Measurements from ENCODE around the gene COLEC12.

COLEC12 gene

GRCh38 chr18:354471-354870 lies 146.0 kb downstream of the COLEC12 start:
- DNase-seq, result no peak

- no peak for DNase-seq
Measured at GRCh38 chr18:354003-354402, 146.5 kb downstream of the COLEC12 start.

GRCh38 chr18:352438-352837 lies 148.1 kb downstream of the COLEC12 start:
- no peak for DNase-seq

- DNase-seq, result no peak
Measured at GRCh38 chr18:350953-351572, 149.4 kb downstream of the COLEC12 start.

GRCh38 chr18:346600-346999 lies 153.9 kb downstream of the COLEC12 start:
- DNase-seq, result no peak

- DNase-seq, result no peak
Measured at GRCh38 chr18:341102-341501, 159.4 kb downstream of the COLEC12 start.

GRCh38 chr18:340044-340443 lies 160.5 kb downstream of the COLEC12 start:
- DNase-seq, result no peak

GRCh38 chr18:339200-339599 lies 161.3 kb downstream of the COLEC12 start:
- no peak for DNase-seq

GRCh38 chr18:336713-337112 lies 163.8 kb downstream of the COLEC12 start:
- DNase-seq, result no peak

GRCh38 chr18:335733-336132 lies 164.8 kb downstream of the COLEC12 start:
- no peak for DNase-seq

GRCh38 chr18:334575-335132 lies 165.8 kb downstream of the COLEC12 start:
- no peak for DNase-seq

GRCh38 chr18:332721-333510 lies 167.6 kb downstream of the COLEC12 start:
- DNase-seq, result no peak

GRCh38 chr18:332007-332406 lies 168.5 kb downstream of the COLEC12 start:
- DNase-seq, result no peak

- no peak for DNase-seq
Measured at GRCh38 chr18:331221-331821, 169.2 kb downstream of the COLEC12 start.

- DNase-seq, result no peak
Measured at GRCh38 chr18:328928-329327, 171.6 kb downstream of the COLEC12 start.

GRCh38 chr18:326846-327245 lies 173.7 kb downstream of the COLEC12 start:
- no peak for DNase-seq

GRCh38 chr18:323253-323622 lies 177.3 kb downstream of the COLEC12 start:
- no peak for DNase-seq

- DNase-seq, result no peak
Measured at GRCh38 chr18:321865-322467, 178.5 kb downstream of the COLEC12 start.

- no peak for DNase-seq
Measured at GRCh38 chr18:320155-320554, 180.3 kb downstream of the COLEC12 start.

- no peak for DNase-seq
Measured at GRCh38 chr18:319720-320119, 180.8 kb downstream of the COLEC12 start.

- DNase-seq, result no peak
Measured at GRCh38 chr18:318791-319291, 181.7 kb downstream of the COLEC12 start.

- no peak for DNase-seq
Measured at GRCh38 chr18:317618-318017, 182.9 kb downstream of the COLEC12 start.

GRCh38 chr18:316393-316792 lies 184.1 kb downstream of the COLEC12 start:
- DNase-seq, result no peak

Measured in stimulated activated CD4-positive, alpha-beta T cell treated with anti-CD3 and anti-CD28 coated beads, Interleukin-2, amount 100 ng/mL, for 24 hours (primary cell).